NCI-H128 (cell line): Measurements from ENCODE around the gene TBX4.
"Not testable (repeated sequence)": the region's sequence is repeated elsewhere in the genome, so short reads cannot be mapped to it uniquely, and the experiment has no call there.

Source experiments
- DNase-seq: peaks from one replicate; lab custom pipeline; 2025; ENCODE audit not compliant: unreplicated experiment; lab: John Stamatoyannopoulos, UW

Gene TBX4

GRCh38 chr17:61480414-61480807, 28.2 kb downstream of the TBX4 start:
- DNase-seq, result no peak

GRCh38 chr17:61481421-61481820, 29.2 kb downstream of the TBX4 start:
- no peak for DNase-seq

GRCh38 chr17:61482467-61482866, 30.2 kb downstream of the TBX4 start:
- no peak for DNase-seq

GRCh38 chr17:61483778-61484116, 31.5 kb downstream of the TBX4 start:
- DNase-seq, result no peak

- no peak for DNase-seq
These were observed 32.0 kb downstream of the TBX4 start for GRCh38 chr17:61484174-61484573.

- no peak for DNase-seq
These were observed 33.0 kb downstream of the TBX4 start for GRCh38 chr17:61485067-61485775.

- DNase-seq, result no peak
These were observed 34.2 kb downstream of the TBX4 start for GRCh38 chr17:61486135-61487120.

- DNase-seq, result no peak
These were observed 35.2 kb downstream of the TBX4 start for GRCh38 chr17:61487161-61487988.

GRCh38 chr17:61487989-61488595, 35.9 kb downstream of the TBX4 start:
- no peak for DNase-seq

- DNase-seq, result no peak
These were observed 36.9 kb downstream of the TBX4 start for GRCh38 chr17:61488878-61489718.

- no peak for DNase-seq
These were observed 37.7 kb downstream of the TBX4 start for GRCh38 chr17:61489719-61490490.

- no peak for DNase-seq
These were observed 38.3 kb downstream of the TBX4 start for GRCh38 chr17:61490540-61490975.

GRCh38 chr17:61491981-61492380, 39.8 kb downstream of the TBX4 start:
- no peak for DNase-seq

- DNase-seq, result no peak
These were observed 40.7 kb downstream of the TBX4 start for GRCh38 chr17:61492759-61493526.

- DNase-seq, result not testable (repeated sequence)
These were observed 41.7 kb downstream of the TBX4 start for GRCh38 chr17:61493830-61494324.

- no peak for DNase-seq
These were observed 42.3 kb downstream of the TBX4 start for GRCh38 chr17:61494325-61495160.

- DNase-seq, result no peak
These were observed 43.1 kb downstream of the TBX4 start for GRCh38 chr17:61495161-61495857.
